Lower leg skin (tissue), 3 donors: ENCODE data around the gene PANK4.

Source experiments
- POLR2A ChIP-seq, 2 donors: fragments of 450-650 bp; IDR thresholded peaks; one replicate each; pipeline ENCODE4 v1.6.1; 2016 to 2017; ENCODE audit warnings: antibody characterized with exemption in 2 of 2, mild to moderate bottlenecking in 1 of 2, moderate library complexity in 1 of 2
- TF ChIP-seq, protein P1 (sequence below), 3 donors: fragments of 450-650 bp; IDR thresholded peaks; one replicate each; pipeline ENCODE4 v1.5.1; 2016; ENCODE audit warnings: antibody characterized with exemption in 3 of 3, mild to moderate bottlenecking in 3 of 3, moderate library complexity in 2 of 3

DNA sequence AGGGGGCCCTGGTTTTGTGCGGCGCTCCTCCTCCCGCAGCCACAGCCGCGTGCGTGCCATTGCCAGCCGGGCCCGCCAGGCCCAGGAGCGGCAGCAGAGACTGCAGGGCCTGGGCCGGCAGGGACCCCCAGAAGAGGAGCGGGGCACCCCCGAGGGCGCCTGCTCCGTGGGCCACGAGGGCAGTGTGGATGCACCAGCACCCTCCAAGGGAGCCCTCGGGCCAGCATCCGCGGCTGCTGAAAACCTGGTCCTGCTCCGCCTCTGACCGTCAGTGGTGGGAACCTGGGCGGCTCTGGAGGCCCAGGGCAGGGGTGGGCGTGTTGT is 21.5 kb downstream of the PANK4 start:
- TF ChIP-seq, protein P1, sequence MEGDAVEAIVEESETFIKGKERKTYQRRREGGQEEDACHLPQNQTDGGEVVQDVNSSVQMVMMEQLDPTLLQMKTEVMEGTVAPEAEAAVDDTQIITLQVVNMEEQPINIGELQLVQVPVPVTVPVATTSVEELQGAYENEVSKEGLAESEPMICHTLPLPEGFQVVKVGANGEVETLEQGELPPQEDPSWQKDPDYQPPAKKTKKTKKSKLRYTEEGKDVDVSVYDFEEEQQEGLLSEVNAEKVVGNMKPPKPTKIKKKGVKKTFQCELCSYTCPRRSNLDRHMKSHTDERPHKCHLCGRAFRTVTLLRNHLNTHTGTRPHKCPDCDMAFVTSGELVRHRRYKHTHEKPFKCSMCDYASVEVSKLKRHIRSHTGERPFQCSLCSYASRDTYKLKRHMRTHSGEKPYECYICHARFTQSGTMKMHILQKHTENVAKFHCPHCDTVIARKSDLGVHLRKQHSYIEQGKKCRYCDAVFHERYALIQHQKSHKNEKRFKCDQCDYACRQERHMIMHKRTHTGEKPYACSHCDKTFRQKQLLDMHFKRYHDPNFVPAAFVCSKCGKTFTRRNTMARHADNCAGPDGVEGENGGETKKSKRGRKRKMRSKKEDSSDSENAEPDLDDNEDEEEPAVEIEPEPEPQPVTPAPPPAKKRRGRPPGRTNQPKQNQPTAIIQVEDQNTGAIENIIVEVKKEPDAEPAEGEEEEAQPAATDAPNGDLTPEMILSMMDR (IDR thresholded peaks at IDR 0.05) = no peak
- TF ChIP-seq POLR2A (IDR thresholded peaks at IDR 0.05) = no peak
